Endothelial cell of umbilical vein (primary cell): ENCODE data around the gene CLDN9. TPM values are rescaled to one million over a fixed set of nuclear protein-coding genes. Genes with fewer than 3 reads are reported as not detected.

Source experiments
- BruUV-seq: library from RNA; stranded (reverse); fragments of 400-500 nt; replicated peaks from 2 replicates; lab custom pipeline; 2021; lab: Mats Ljungman, UMichigan
- CTCF ChIA-PET: fragments of 300-600, 350-600 bp; sonication (Branson Sonifier 250); formaldehyde crosslinking; loops from one replicate; lab custom pipeline; 2021; ENCODE audit warnings: antibody characterized with exemption, inconsistent platforms; lab: Charles Lee
- POLR2A ChIA-PET: fragments of 300-600, 350-600 bp; sonication (Branson Sonifier 250); formaldehyde crosslinking; loops from one replicate; lab custom pipeline; 2021; ENCODE audit warnings: antibody characterized with exemption, inconsistent platforms; lab: Charles Lee
- DNase-seq: peaks from one replicate; pipeline ENCODE4 v3.0.0-alpha.2; 2011; ENCODE audit warnings: low read depth, low spot score
- FAIRE-seq: peaks from 2 replicates; lab custom pipeline; 2011; peaks lifted over from hg19 to GRCh38; lab: Jason Lieb, UNC
- H2AFZ ChIP-seq: 2 replicates; pipeline ENCODE4 v1.6.0; 2012; ENCODE audit warnings: low read depth, low read length, control low read depth, inconsistent platforms
- H3K27ac ChIP-seq: 2 replicates; pipeline ENCODE4 v1.5.1; 2011; ENCODE audit warnings: low read depth, mild to moderate bottlenecking, control low read depth, low read length, moderate library complexity; ENCODE audit not compliant: insufficient read depth
- H3K27me3 ChIP-seq, 2 experiments: 2 replicates each; pipeline versions ENCODE4 v1.6.0 to v1.6.1; 2011; ENCODE audit warnings: low read length in 2 of 2, mixed read lengths in 1 of 2; ENCODE audit not compliant: control insufficient read depth in 2 of 2, insufficient read depth in 2 of 2
- H3K36me3 ChIP-seq, 2 experiments: 2 replicates in 1 of 2; 3 replicates in 1 of 2; pipeline ENCODE4 v1.5.1; 2011; ENCODE audit warnings: low read length in 2 of 2, mild to moderate bottlenecking in 1 of 2, moderate library complexity in 1 of 2; ENCODE audit not compliant: control insufficient read depth in 2 of 2, insufficient read depth in 2 of 2; ENCODE audit errors: extremely low read depth in 1 of 2
- H3K4me1 ChIP-seq: 3 replicates; pipeline ENCODE4 v1.5.1; 2011; ENCODE audit warnings: mild to moderate bottlenecking, low read length; ENCODE audit not compliant: control insufficient read depth, insufficient read depth; ENCODE audit errors: extremely low read depth
- H3K4me2 ChIP-seq: 2 replicates; pipeline ENCODE4 v1.6.1; 2011; ENCODE audit warnings: low read length, control low read depth, mixed read lengths; ENCODE audit not compliant: insufficient read depth
- H3K4me3 ChIP-seq, 3 experiments: fragments of 200-600 bp in 1 of 3; sonication (generic), shearing (Covaris generic) in 1 of 3; replicated peaks in 1 of 3; 2 replicates each; pipeline ENCODE4 v1.5.1; 2011 to 2016; ENCODE audit warnings: control low read depth in 3 of 3, low read length in 3 of 3, mild to moderate bottlenecking in 2 of 3, inconsistent platforms in 1 of 3, low read depth in 1 of 3, moderate library complexity in 1 of 3; ENCODE audit not compliant: insufficient read depth in 1 of 3
- H3K79me2 ChIP-seq: 2 replicates; pipeline ENCODE4 v1.6.0; 2012; ENCODE audit warnings: low read length, inconsistent platforms; ENCODE audit not compliant: control insufficient read depth, insufficient read depth
- H3K9ac ChIP-seq: replicated peaks from 2 replicates; pipeline ENCODE3; 2011; ENCODE audit warnings: low read length, control low read depth; ENCODE audit not compliant: insufficient read depth; ENCODE audit errors: extremely low read depth
- H3K9me1 ChIP-seq: replicated peaks from 3 replicates; pipeline ENCODE4 v1.6.0; 2011; ENCODE audit warnings: mild to moderate bottlenecking, low read length; ENCODE audit not compliant: control insufficient read depth, insufficient read depth; ENCODE audit errors: extremely low read depth
- H3K9me3 ChIP-seq: replicated peaks from 2 replicates; pipeline ENCODE4 v1.5.1; 2012; ENCODE audit warnings: low read length, inconsistent platforms; ENCODE audit not compliant: control insufficient read depth, insufficient read depth
- H4K20me1 ChIP-seq: replicated peaks from 2 replicates; pipeline ENCODE3; 2011; ENCODE audit warnings: mild to moderate bottlenecking, low read length; ENCODE audit not compliant: control insufficient read depth, insufficient read depth; ENCODE audit errors: extremely low read depth
- EZH2 ChIP-seq: IDR thresholded peaks from 2 replicates; pipeline ENCODE4 v1.6.1; 2012; ENCODE audit warnings: borderline replicate concordance, low read depth, mild to moderate bottlenecking, moderate library complexity, low read length, inconsistent platforms; ENCODE audit not compliant: severe bottlenecking
- GATA2 ChIP-seq: IDR thresholded peaks from 2 replicates; pipeline ENCODE4 v1.7.0; 2011; ENCODE audit warnings: low read depth, mild to moderate bottlenecking, moderate library complexity, mixed read lengths, low read length; ENCODE audit not compliant: insufficient read length, insufficient read depth
- JUN ChIP-seq: IDR thresholded peaks from 2 replicates; pipeline ENCODE4 v1.6.1; 2011; ENCODE audit warnings: borderline replicate concordance, low read depth; ENCODE audit not compliant: insufficient read length, insufficient read depth
- MAX ChIP-seq: IDR thresholded peaks from 2 replicates; pipeline ENCODE4 v1.6.1; 2011; ENCODE audit not compliant: insufficient read depth, insufficient read length
- MYC ChIP-seq: IDR thresholded peaks from one replicate; pipeline ENCODE4 v1.6.1; 2011; ENCODE audit warnings: mild to moderate bottlenecking, low read depth, low read length
- dilution Hi-C: fragments of 300-500 bp; cut with MboI; formaldehyde crosslinking; loops from one replicate; pipeline ENCODE4 v1.15.0; 2019; ENCODE audit warnings: low sequenced_read_pairs; ENCODE audit not compliant: extremely low pct_ligation_motif_present
- intact Hi-C: fragments of 100-400 bp; cut with micrococcal nuclease; formaldehyde crosslinking; loops from one replicate; pipeline ENCODE4 v1.10.0; 2022
- polyA plus RNA-seq, 4 experiments: library from polyadenylated mRNA; depleted of rRNA in 3 of 4; stranded (reverse) in 3 of 4; unstranded in 1 of 4; fragments of >200 nt; gene quantifications; 2 replicates each; pipeline versions ENCODE4 v1.2.1 to v1.2.3, GENCODE V29; 2011 to 2012; ENCODE audit warnings: missing spikeins in 1 of 4
- total RNA-seq: library from RNA; stranded (reverse); gene quantifications from 2 replicates; pipeline ENCODE4 v1.2.3, GENCODE V29; 2021
- TF ChIP-seq, protein P1 (sequence below), 2 donors: IDR thresholded peaks; 1 replicate in 1 of 2; 2 replicates in 1 of 2; pipeline ENCODE4 v1.5.1; 2011; ENCODE audit warnings: low read length in 2 of 2, mild to moderate bottlenecking in 2 of 2, moderate library complexity in 2 of 2, control low read depth in 1 of 2, inconsistent platforms in 1 of 2, low read depth in 1 of 2; ENCODE audit not compliant: insufficient read depth in 1 of 2; ENCODE audit errors: extremely low read depth in 1 of 2

Gene CLDN9
- total and polyA plus RNA-seq, 2 donors (not counting 3 experiments of a cell fraction or from before 2014, with no cell fraction given): 0.06 TPM; not detected in 1

DNA sequence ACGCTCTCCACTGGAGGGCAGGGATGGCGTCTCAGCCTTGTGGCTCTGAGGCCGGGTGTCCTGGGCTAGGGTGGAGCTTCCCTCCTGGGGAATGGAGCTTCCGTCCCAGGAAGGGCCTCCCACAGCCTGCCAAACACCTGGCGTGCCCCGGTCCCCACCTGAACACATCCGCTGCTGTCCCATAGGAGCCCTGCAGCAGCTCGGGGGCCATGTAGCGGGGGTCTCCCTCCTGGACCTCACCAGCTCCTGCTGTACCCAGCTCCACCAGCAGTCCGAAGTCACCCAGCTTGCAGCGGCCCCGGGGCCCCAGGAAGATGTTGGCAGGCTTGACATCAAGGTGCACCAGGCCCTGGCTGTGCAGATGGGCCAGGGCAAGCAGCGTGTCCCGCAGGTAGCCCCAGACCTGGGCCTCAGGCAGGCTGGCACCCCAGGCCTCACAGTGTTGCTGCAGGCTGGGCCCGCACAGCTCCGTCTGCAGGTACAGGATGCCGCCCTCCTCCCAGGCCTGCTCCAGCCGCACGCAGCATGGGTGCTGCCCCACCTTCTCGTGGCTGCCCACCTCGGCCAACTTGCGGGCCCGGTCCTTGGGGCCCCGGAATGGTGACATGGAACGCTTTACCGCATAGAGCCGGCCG, 37.4 kb upstream of the CLDN9 start:
- Histone ChIP-seq H3K36me3 (peaks cover 0 to 2% of the 10 kb centered on the region in 2 experiments), H3K4me1 (peaks cover 9% of the 10 kb centered on the region), H3K9me1 (no peaks in the 10 kb centered on the region), H3K9me3 (no peaks in the 10 kb centered on the region), H3K27ac (no peak overlapping the region), H3K4me3 (no peak overlapping the region), H3K9ac (no peak overlapping the region), H3K27me3 (no peaks in the 10 kb centered on the region), H2AFZ (no peak overlapping the region), H3K79me2 (peaks cover 14% of the 10 kb centered on the region), H3K4me2 (no peak overlapping the region), H4K20me1 (no peaks in the 10 kb centered on the region)
- intact Hi-C loops: no loop called here
- no peak for TF ChIP-seq EZH2
- TF ChIP-seq, protein P1, sequence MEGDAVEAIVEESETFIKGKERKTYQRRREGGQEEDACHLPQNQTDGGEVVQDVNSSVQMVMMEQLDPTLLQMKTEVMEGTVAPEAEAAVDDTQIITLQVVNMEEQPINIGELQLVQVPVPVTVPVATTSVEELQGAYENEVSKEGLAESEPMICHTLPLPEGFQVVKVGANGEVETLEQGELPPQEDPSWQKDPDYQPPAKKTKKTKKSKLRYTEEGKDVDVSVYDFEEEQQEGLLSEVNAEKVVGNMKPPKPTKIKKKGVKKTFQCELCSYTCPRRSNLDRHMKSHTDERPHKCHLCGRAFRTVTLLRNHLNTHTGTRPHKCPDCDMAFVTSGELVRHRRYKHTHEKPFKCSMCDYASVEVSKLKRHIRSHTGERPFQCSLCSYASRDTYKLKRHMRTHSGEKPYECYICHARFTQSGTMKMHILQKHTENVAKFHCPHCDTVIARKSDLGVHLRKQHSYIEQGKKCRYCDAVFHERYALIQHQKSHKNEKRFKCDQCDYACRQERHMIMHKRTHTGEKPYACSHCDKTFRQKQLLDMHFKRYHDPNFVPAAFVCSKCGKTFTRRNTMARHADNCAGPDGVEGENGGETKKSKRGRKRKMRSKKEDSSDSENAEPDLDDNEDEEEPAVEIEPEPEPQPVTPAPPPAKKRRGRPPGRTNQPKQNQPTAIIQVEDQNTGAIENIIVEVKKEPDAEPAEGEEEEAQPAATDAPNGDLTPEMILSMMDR (IDR thresholded peaks at IDR 0.05; ENCODE audit: extremely low read depth in 1 of 2, insufficient read depth in 1 of 2, low read depth in 1 of 2, low read length in 2 of 2): no peak
- no peak for TF ChIP-seq MAX
- no peak for TF ChIP-seq JUN
- no peak for TF ChIP-seq GATA2
- no peak for TF ChIP-seq MYC
- FAIRE-seq (no peak), DNase-seq (no peak)
- dilution Hi-C loops: no loop called here
- POLR2A ChIA-PET: no interaction called here
- no TSS peak for BruUV-seq
- CTCF ChIA-PET: no interaction called here
